Caco-2 (cell line): Measurements from ENCODE around the gene ARHGEF28. TPM values are rescaled to one million over a fixed set of nuclear protein-coding genes. Genes with fewer than 3 reads are reported as not detected.

Source experiments
- BruUV-seq: library from RNA; stranded (reverse); fragments of 400-500 nt; replicated peaks from 2 replicates; lab custom pipeline; 2021; lab: Mats Ljungman, UMichigan
- CTCF ChIA-PET: fragments of 300-600 bp; sonication (Branson Sonifier 250); formaldehyde crosslinking; loops from one replicate; lab custom pipeline; 2022; ENCODE audit warnings: antibody characterized with exemption; lab: Charles Lee
- POLR2A ChIA-PET: fragments of 300-600 bp; sonication (Branson Sonifier 250); formaldehyde crosslinking; loops from one replicate; lab custom pipeline; 2022; ENCODE audit warnings: antibody characterized with exemption; lab: Charles Lee
- DNase-seq, 2 experiments: peaks; one replicate each; pipeline versions ENCODE4 v3.0.0 to v3.0.0-alpha.2; 2020 to 2022
- H3K27me3 ChIP-seq: replicated peaks from 2 replicates; pipeline ENCODE4 v1.6.0; 2011; ENCODE audit warnings: low read length; ENCODE audit not compliant: control insufficient read depth, insufficient read depth
- H3K36me3 ChIP-seq: 2 replicates; pipeline ENCODE4 v1.5.1; 2011; ENCODE audit warnings: low read length; ENCODE audit not compliant: control insufficient read depth, insufficient read depth
- H3K4me1 ChIP-seq: fragments of 250-450 bp; sonication (Bioruptor Pico); 2 replicates; pipeline ENCODE4 v1.5.1; 2020; ENCODE audit warnings: mild to moderate bottlenecking
- H3K4me3 ChIP-seq: 2 replicates; pipeline ENCODE4 v1.5.1; 2011; ENCODE audit warnings: low read depth, mild to moderate bottlenecking, control low read depth, low read length
- H3K9me3 ChIP-seq: fragments of 250-450 bp; sonication (Bioruptor Pico); 2 replicates; pipeline ENCODE4 v1.5.1; 2020; ENCODE audit warnings: mild to moderate bottlenecking, moderate library complexity
- H3K27ac Mint-ChIP-seq: one replicate; pipeline ENCODE4 v1.8.0; 2022; ENCODE audit warnings: mixed read lengths; ENCODE audit not compliant: unreplicated experiment
- H3K27me3 Mint-ChIP-seq: one replicate; pipeline ENCODE4 v1.8.0; 2022; ENCODE audit warnings: mixed read lengths; ENCODE audit not compliant: insufficient read depth, unreplicated experiment
- H3K36me3 Mint-ChIP-seq: one replicate; pipeline ENCODE4 v1.8.0; 2022; ENCODE audit warnings: mild to moderate bottlenecking, mixed read lengths; ENCODE audit not compliant: insufficient read depth, unreplicated experiment
- H3K4me1 Mint-ChIP-seq: one replicate; pipeline ENCODE4 v1.8.0; 2022; ENCODE audit warnings: low read depth, mixed read lengths; ENCODE audit not compliant: unreplicated experiment
- H3K4me3 Mint-ChIP-seq: one replicate; pipeline ENCODE4 v1.8.0; 2022; ENCODE audit warnings: mild to moderate bottlenecking, moderate library complexity, mixed read lengths; ENCODE audit not compliant: unreplicated experiment
- H3K9me3 Mint-ChIP-seq: one replicate; pipeline ENCODE4 v1.8.0; 2022; ENCODE audit warnings: mixed read lengths; ENCODE audit not compliant: unreplicated experiment
- CTCF ChIP-seq, 2 experiments: fragments of 200-600 bp in 1 of 2; IDR thresholded peaks; 1 replicate in 1 of 2; 2 replicates in 1 of 2; pipeline versions ENCODE4 v1.5.1 to v1.8.0; 2011 to 2022; ENCODE audit warnings: antibody characterized with exemption in 1 of 2, control low read depth in 1 of 2, inconsistent platforms in 1 of 2, low read depth in 1 of 2, low read length in 1 of 2, mild to moderate bottlenecking in 1 of 2, moderate library complexity in 1 of 2; ENCODE audit not compliant: insufficient read depth in 1 of 2, severe bottlenecking in 1 of 2, unreplicated experiment in 1 of 2
- intact Hi-C: fragments of 100-400 bp; cut with micrococcal nuclease; formaldehyde crosslinking; loops from one replicate; pipeline ENCODE4 v1.10.0; 2022; ENCODE audit not compliant: unreplicated experiment
- total RNA-seq: library from RNA; stranded (reverse); gene quantifications from 2 replicates; pipeline ENCODE4 v1.2.3, GENCODE V29; 2022

Gene ARHGEF28
- total RNA-seq, 1 experiment from 2014 or later, result 4.6 TPM

- Histone ChIP-seq H3K4me1 (no peaks in the 10 kb centered on the region), H3K27me3 (no peaks in the 10 kb centered on the region), H3K36me3 (no peaks in the 10 kb centered on the region), H3K4me3 (no peak overlapping the region), H3K9me3 (no peaks in the 10 kb centered on the region; the same call in 1 of the 2 replicates)
- no peak overlapping the region for H3K4me3 Mint-ChIP-seq
- peaks cover 5% of the 10 kb centered on the region for H3K27me3 Mint-ChIP-seq
- TF ChIP-seq CTCF (IDR thresholded peaks at IDR 0.05; ENCODE audit: insufficient read depth in 1 of 2, low read depth in 1 of 2, low read length in 1 of 2, severe bottlenecking in 1 of 2, unreplicated experiment in 1 of 2), result no peak
- no TSS peak for BruUV-seq
- ChIA-PET POLR2A (no interaction called here), CTCF (no interaction called here)
- DNase-seq, result no peak
- H3K36me3 Mint-ChIP-seq, result no peaks in the 10 kb centered on the region
- peaks cover 12% of the 10 kb centered on the region for H3K9me3 Mint-ChIP-seq
- intact Hi-C loops, result no loop called here
- H3K4me1 Mint-ChIP-seq, result no peaks in the 10 kb centered on the region
- H3K27ac Mint-ChIP-seq, result no peak overlapping the region
Observed at GRCh38 chr5:73948720-73949119, 322.7 kb downstream of the ARHGEF28 start.

GRCh38 chr5:73950441-73950873, 324.5 kb downstream of the ARHGEF28 start:
- no TSS peak for BruUV-seq
- ChIA-PET POLR2A (no interaction called here), CTCF (no interaction called here)
- Mint-ChIP-seq H3K9me3 (no peaks in the 10 kb centered on the region), H3K27ac (no peak overlapping the region), H3K27me3 (peaks cover 5% of the 10 kb centered on the region), H3K4me1 (no peaks in the 10 kb centered on the region), H3K4me3 (no peak overlapping the region), H3K36me3 (no peaks in the 10 kb centered on the region)
- no peaks in the 10 kb centered on the region for H3K36me3 ChIP-seq
- H3K27me3 ChIP-seq, result no peaks in the 10 kb centered on the region
- H3K4me1 ChIP-seq, result no peaks in the 10 kb centered on the region
- no peak overlapping the region for H3K4me3 ChIP-seq
- TF ChIP-seq CTCF (IDR thresholded peaks at IDR 0.05; ENCODE audit: insufficient read depth in 1 of 2, low read depth in 1 of 2, low read length in 1 of 2, severe bottlenecking in 1 of 2, unreplicated experiment in 1 of 2), result no peak
- intact Hi-C loops, result no loop called here
- no peaks in the 10 kb centered on the region for H3K9me3 ChIP-seq
- no peak for DNase-seq

GRCh38 chr5:73950912-73951430, 325.0 kb downstream of the ARHGEF28 start:
- ChIA-PET CTCF (no interaction called here), POLR2A (no interaction called here)
- Mint-ChIP-seq H3K36me3 (no peaks in the 10 kb centered on the region), H3K27ac (no peak overlapping the region), H3K4me3 (no peak overlapping the region), H3K4me1 (no peaks in the 10 kb centered on the region), H3K9me3 (no peaks in the 10 kb centered on the region), H3K27me3 (peaks cover 5% of the 10 kb centered on the region)
- H3K9me3 ChIP-seq, result no peaks in the 10 kb centered on the region
- no peak for DNase-seq
- no peaks in the 10 kb centered on the region for H3K36me3 ChIP-seq
- intact Hi-C loops, result no loop called here
- H3K27me3 ChIP-seq, result no peaks in the 10 kb centered on the region
- no peaks in the 10 kb centered on the region for H3K4me1 ChIP-seq
- no peak overlapping the region for H3K4me3 ChIP-seq
- BruUV-seq, result no TSS peak
- TF ChIP-seq CTCF (IDR thresholded peaks at IDR 0.05; ENCODE audit: insufficient read depth in 1 of 2, low read depth in 1 of 2, low read length in 1 of 2, severe bottlenecking in 1 of 2, unreplicated experiment in 1 of 2), result no peak
